HL-60 (cell line): ENCODE data around the gene FGGY.

ENCODE experiments used
- DNase-seq, 2 experiments: peaks; one replicate each; pipeline ENCODE4 v3.0.0-alpha.2; 2010 to 2020; ENCODE audit warnings: low read depth in 1 of 2, low spot score in 1 of 2
- H3K27ac ChIP-seq: fragments of 250-450 bp; sonication (Bioruptor Pico); replicated peaks from 2 replicates; pipeline ENCODE4 v1.5.1; 2020; ENCODE audit warnings: mild to moderate bottlenecking, moderate library complexity
- H3K27me3 ChIP-seq: fragments of 250-450 bp; sonication (Bioruptor Pico); 2 replicates; pipeline ENCODE4 v1.5.1; 2021; ENCODE audit warnings: mild to moderate bottlenecking, moderate library complexity; ENCODE audit not compliant: insufficient read depth, poor library complexity, severe bottlenecking
- H3K4me3 ChIP-seq: replicated peaks from 2 replicates; pipeline ENCODE4 v1.5.1; 2011; ENCODE audit warnings: mild to moderate bottlenecking, control low read depth, low read length; ENCODE audit not compliant: insufficient read depth
- GABPA ChIP-seq: IDR thresholded peaks from 2 replicates; pipeline ENCODE4 v1.6.1; 2012; ENCODE audit warnings: low read depth
- POLR2AphosphoS5 ChIP-seq: IDR thresholded peaks from 2 replicates; pipeline ENCODE4 v1.6.1; 2012; ENCODE audit warnings: low read depth
- SPI1 ChIP-seq: IDR thresholded peaks from 2 replicates; pipeline ENCODE4 v1.6.1; 2012; ENCODE audit warnings: low read depth, mild to moderate bottlenecking, borderline replicate concordance
- TF ChIP-seq, protein P1 (sequence below): IDR thresholded peaks from 2 replicates; pipeline ENCODE4 v1.6.1; 2012; ENCODE audit warnings: low read depth; ENCODE audit not compliant: insufficient replicate concordance
- TF ChIP-seq, protein P2 (sequence below): IDR thresholded peaks from one replicate; pipeline ENCODE4 v1.5.1; 2011; ENCODE audit warnings: low read length, control low read depth, inconsistent platforms; ENCODE audit not compliant: insufficient read depth

Gene FGGY

GRCh38 chr1:59384443-59384842 lies 87.5 kb downstream of the FGGY start:
- no peak for TF ChIP-seq GABPA
- TF ChIP-seq POLR2AphosphoS5 = no peak
- no peak for TF ChIP-seq SPI1
- TF ChIP-seq, protein P1, sequence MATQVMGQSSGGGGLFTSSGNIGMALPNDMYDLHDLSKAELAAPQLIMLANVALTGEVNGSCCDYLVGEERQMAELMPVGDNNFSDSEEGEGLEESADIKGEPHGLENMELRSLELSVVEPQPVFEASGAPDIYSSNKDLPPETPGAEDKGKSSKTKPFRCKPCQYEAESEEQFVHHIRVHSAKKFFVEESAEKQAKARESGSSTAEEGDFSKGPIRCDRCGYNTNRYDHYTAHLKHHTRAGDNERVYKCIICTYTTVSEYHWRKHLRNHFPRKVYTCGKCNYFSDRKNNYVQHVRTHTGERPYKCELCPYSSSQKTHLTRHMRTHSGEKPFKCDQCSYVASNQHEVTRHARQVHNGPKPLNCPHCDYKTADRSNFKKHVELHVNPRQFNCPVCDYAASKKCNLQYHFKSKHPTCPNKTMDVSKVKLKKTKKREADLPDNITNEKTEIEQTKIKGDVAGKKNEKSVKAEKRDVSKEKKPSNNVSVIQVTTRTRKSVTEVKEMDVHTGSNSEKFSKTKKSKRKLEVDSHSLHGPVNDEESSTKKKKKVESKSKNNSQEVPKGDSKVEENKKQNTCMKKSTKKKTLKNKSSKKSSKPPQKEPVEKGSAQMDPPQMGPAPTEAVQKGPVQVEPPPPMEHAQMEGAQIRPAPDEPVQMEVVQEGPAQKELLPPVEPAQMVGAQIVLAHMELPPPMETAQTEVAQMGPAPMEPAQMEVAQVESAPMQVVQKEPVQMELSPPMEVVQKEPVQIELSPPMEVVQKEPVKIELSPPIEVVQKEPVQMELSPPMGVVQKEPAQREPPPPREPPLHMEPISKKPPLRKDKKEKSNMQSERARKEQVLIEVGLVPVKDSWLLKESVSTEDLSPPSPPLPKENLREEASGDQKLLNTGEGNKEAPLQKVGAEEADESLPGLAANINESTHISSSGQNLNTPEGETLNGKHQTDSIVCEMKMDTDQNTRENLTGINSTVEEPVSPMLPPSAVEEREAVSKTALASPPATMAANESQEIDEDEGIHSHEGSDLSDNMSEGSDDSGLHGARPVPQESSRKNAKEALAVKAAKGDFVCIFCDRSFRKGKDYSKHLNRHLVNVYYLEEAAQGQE = no peak
- TF ChIP-seq, protein P2, sequence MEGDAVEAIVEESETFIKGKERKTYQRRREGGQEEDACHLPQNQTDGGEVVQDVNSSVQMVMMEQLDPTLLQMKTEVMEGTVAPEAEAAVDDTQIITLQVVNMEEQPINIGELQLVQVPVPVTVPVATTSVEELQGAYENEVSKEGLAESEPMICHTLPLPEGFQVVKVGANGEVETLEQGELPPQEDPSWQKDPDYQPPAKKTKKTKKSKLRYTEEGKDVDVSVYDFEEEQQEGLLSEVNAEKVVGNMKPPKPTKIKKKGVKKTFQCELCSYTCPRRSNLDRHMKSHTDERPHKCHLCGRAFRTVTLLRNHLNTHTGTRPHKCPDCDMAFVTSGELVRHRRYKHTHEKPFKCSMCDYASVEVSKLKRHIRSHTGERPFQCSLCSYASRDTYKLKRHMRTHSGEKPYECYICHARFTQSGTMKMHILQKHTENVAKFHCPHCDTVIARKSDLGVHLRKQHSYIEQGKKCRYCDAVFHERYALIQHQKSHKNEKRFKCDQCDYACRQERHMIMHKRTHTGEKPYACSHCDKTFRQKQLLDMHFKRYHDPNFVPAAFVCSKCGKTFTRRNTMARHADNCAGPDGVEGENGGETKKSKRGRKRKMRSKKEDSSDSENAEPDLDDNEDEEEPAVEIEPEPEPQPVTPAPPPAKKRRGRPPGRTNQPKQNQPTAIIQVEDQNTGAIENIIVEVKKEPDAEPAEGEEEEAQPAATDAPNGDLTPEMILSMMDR = no peak
- no peaks in the 10 kb centered on the region for H3K27me3 ChIP-seq
- DNase-seq = no peak
- H3K27ac ChIP-seq = no peak overlapping the region
- H3K4me3 ChIP-seq = no peak overlapping the region

DNA sequence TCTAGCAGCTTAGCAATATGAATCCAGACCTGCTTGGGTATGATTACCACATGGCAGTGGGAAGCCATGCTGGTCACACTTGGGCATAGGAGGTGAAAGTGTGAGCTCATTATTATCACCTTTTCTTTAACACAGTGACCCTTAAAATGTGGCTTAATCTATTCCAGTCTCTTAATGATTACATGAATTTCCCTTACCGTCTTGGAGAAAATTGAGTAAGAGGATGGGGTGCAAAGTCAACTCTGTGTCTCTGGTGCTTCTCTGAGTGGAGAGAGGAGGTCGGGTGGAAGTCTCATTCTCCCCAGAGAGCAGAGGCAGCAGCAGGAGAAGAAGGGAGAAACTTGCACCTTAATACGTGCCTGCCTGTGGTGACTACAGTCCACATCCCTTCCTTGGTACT lies 91.3 kb downstream of the FGGY start:
- no peaks in the 10 kb centered on the region for H3K27me3 ChIP-seq
- H3K4me3 ChIP-seq = no peak overlapping the region
- no peak for TF ChIP-seq GABPA
- TF ChIP-seq, protein P2 = no peak
- TF ChIP-seq POLR2AphosphoS5 = no peak
- TF ChIP-seq, protein P1 = no peak
- TF ChIP-seq SPI1 = no peak
- DNase-seq = peak in 1 of 2 experiments; percentile 10
- no peak overlapping the region for H3K27ac ChIP-seq

DNA sequence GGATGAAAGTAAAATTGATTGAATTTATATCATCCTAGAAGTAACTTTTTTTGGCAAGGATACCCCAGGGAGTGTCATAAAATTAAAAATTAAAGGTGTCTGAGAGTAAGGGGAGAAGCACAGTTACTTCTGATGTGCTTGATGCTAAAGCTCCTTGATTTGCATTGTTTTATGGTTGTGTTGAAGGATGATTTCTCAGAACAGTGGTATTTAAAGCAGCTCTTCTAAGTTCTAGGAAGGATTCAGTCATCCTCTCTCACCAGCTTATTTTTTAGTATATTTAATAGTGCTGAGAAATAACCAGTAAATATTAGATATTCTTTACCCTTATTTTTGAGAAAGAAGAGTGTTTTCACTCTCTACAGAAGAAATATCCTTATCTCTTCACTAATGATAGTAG lies 93.0 kb downstream of the FGGY start:
- no peak for TF ChIP-seq SPI1
- no peak for TF ChIP-seq GABPA
- TF ChIP-seq, protein P2 = no peak
- TF ChIP-seq, protein P1 = no peak
- TF ChIP-seq POLR2AphosphoS5 = no peak
- DNase-seq = no peak
- no peak overlapping the region for H3K27ac ChIP-seq
- H3K4me3 ChIP-seq = no peak overlapping the region
- H3K27me3 ChIP-seq = no peaks in the 10 kb centered on the region
